Measurements from ENCODE around the gene GRIN1.

Gene GRIN1

DNA sequence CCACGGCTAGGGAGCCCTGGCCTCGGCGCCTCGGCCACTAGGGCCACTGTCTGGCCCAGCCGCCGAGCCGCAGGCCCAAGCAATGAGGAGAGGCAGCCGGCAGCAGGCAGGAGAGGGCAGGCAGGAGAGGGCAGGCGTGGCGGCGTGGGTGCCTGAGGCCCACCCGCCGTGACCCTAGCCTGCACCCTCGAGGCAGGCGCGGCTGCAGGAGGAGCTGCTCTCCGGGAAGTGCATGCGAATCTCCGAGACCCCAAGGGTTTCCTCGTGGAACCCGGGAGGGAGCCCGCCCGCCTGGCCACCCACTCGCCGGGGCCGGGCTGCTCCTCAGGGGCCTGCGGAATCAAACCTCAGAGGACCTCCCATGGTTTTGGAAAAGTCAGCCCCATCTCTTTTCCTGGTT lies 9.3 kb downstream of the GRIN1 start:
- no peaks in the 10 kb centered on the region for H3K36me3 ChIP-seq (replicated peaks)
- TF ChIP-seq, protein P1, sequence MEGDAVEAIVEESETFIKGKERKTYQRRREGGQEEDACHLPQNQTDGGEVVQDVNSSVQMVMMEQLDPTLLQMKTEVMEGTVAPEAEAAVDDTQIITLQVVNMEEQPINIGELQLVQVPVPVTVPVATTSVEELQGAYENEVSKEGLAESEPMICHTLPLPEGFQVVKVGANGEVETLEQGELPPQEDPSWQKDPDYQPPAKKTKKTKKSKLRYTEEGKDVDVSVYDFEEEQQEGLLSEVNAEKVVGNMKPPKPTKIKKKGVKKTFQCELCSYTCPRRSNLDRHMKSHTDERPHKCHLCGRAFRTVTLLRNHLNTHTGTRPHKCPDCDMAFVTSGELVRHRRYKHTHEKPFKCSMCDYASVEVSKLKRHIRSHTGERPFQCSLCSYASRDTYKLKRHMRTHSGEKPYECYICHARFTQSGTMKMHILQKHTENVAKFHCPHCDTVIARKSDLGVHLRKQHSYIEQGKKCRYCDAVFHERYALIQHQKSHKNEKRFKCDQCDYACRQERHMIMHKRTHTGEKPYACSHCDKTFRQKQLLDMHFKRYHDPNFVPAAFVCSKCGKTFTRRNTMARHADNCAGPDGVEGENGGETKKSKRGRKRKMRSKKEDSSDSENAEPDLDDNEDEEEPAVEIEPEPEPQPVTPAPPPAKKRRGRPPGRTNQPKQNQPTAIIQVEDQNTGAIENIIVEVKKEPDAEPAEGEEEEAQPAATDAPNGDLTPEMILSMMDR (IDR thresholded peaks at IDR 0.05; ENCODE audit: low read depth, low read length, missing control alignments), result no peak
- DNase-seq, result no peak
- in situ Hi-C loops (cut with HindIII; ENCODE audit: low pct_ligation_motif_present, low sequenced_read_pairs), result no loop called here
- no peaks in the 10 kb centered on the region for H3K27me3 ChIP-seq (replicated peaks)
- H3K27ac ChIP-seq, result no peak overlapping the region
- H3K4me3 ChIP-seq (ENCODE audit: low read depth, low read length), result no peak overlapping the region

DNA sequence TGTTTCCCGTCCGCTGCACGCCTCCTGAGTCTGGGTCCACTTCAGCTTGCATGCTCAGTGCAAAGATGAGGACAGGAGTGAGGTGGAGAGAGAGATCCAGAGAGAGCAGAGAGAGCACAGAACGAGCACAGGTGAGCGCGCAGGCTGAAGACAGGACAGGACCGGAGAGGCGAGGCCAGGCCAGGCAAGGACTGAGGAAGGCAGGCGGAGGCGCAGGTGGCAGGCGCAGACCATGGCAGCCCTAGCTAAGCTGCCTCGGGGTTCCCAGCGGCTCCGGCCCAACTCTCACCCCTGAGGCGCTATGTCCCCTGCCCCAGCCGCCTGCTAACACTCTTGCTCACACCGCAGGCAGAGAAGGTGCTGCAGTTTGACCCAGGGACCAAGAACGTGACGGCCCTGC lies 9.7 kb downstream of the GRIN1 start:
- no peak for DNase-seq
- no peaks in the 10 kb centered on the region for H3K27me3 ChIP-seq (replicated peaks)
- TF ChIP-seq, protein P1 (IDR thresholded peaks at IDR 0.05; ENCODE audit: low read depth, low read length, missing control alignments), result no peak
- H3K4me3 ChIP-seq (ENCODE audit: low read depth, low read length), result no peak overlapping the region
- H3K27ac ChIP-seq, result no peak overlapping the region
- in situ Hi-C loops (cut with HindIII; ENCODE audit: low pct_ligation_motif_present, low sequenced_read_pairs), result no loop called here
- H3K36me3 ChIP-seq (replicated peaks), result no peaks in the 10 kb centered on the region

DNA sequence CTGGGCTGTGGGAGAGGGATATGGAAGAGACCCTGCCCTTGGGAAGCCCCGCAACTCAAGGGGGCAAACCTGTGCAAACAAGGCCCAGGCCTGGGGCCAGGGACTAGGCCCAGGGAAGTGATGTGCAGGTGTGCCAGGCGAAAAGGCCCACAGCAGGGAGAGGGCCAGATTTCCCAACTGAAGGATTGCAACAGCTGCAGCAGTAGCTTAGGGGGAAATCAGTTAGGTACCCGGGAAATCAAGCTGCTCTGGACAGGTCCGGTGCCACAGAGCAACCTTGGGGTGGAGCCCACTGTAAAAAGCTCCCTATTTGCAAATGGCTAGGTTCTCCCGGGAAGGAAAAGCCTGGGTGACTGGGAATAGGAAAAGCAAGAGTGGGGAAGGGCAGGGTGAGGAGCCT lies 10.4 kb downstream of the GRIN1 start:
- H3K36me3 ChIP-seq (replicated peaks), result no peaks in the 10 kb centered on the region
- TF ChIP-seq, protein P1 (IDR thresholded peaks at IDR 0.05; ENCODE audit: low read depth, low read length, missing control alignments), result no peak
- no peaks in the 10 kb centered on the region for H3K27me3 ChIP-seq (replicated peaks)
- no peak overlapping the region for H3K4me3 ChIP-seq (ENCODE audit: low read depth, low read length)
- in situ Hi-C loops (cut with HindIII; ENCODE audit: low pct_ligation_motif_present, low sequenced_read_pairs), result no loop called here
- H3K27ac ChIP-seq, result no peak overlapping the region
- no peak for DNase-seq

DNA sequence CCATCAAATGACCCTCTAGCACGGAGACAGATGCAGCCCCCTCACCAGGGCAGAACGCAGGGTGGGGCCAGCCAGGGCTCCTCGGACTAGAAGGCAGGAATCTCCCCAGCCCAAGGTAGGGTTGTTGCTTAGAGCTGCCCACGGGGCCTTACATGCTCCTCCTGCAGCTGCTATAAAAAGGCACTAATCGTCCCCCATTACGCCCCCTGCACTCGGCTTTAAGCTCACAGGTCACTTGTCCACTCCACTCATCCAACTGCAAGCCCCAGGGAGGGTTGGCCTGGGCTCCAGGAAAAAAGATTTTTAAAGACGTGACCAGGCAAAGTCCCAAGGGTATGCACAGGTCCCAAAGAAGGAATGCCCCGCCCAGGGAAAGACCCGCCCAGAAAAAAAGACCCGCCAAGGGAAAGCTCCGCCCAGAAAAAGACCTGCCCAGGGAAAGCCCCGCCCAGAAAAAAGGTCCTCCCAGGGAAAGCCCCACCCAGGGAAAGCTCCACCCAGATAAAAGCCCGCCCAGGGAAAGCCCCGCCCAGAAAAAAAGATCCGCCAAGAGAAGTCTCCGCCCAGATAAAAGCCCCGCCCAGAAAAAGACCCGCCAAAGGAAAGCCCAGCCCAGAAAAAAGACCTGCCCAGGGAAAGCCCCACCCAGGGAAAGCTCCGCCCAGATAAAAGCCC lies 11.1 kb downstream of the GRIN1 start:
- in situ Hi-C loops (cut with HindIII; ENCODE audit: low pct_ligation_motif_present, low sequenced_read_pairs), result no loop called here
- TF ChIP-seq, protein P1 (IDR thresholded peaks at IDR 0.05; ENCODE audit: low read depth, low read length, missing control alignments), result no peak
- Histone ChIP-seq H3K27ac (no peak overlapping the region), H3K4me3 (ENCODE audit: low read depth, low read length) (no peak overlapping the region), H3K36me3 (replicated peaks) (no peaks in the 10 kb centered on the region), H3K27me3 (replicated peaks) (no peaks in the 10 kb centered on the region)
- DNase-seq, result no peak

DNA sequence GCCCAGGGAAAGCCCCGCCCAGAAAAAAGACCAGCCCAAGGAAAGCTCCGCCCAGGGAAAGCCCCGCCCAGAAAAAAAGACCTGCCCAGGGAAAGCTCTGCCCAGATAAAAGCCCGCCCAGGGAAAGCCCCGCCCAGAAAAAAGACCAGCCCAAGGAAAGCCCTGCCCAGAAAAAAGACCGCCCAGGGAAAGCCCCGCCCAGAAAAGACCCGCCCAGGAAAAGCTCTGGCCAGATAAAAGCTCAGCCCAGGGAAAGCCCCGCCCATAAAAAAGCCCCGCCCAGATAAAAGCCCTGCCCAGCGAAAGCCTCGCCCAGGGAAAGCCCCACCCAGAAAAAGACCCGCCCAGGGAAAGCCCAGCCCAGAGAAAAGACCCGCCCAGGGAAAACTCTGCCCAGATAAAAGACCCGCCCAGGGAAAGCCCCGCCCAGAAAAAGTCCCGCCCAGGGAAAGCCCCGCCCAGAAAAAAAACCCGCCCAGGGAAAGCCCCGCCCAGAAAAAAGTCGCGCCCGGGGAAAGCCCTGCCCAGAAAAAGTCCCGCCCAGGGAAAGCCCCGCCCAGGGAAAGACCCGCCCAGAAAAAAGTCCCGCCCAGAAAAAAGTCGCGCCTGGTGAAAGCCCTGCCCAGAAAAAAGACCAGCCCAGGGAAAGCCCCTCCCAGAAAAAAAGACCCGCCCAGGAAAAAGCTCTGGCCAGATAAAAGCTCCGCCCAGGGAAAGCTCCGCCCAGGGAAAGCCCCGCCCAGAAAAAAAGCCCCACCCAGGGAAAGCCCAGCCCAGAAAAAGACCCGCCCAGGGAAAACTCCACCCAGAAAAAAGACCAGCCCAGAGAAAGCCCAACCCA lies 11.9 kb downstream of the GRIN1 start:
- peak; percentile 16 for DNase-seq
- Histone ChIP-seq H3K27ac (no peak overlapping the region), H3K4me3 (ENCODE audit: low read depth, low read length) (no peak overlapping the region), H3K36me3 (replicated peaks) (no peaks in the 10 kb centered on the region), H3K27me3 (replicated peaks) (no peaks in the 10 kb centered on the region)
- in situ Hi-C loops (cut with HindIII; ENCODE audit: low pct_ligation_motif_present, low sequenced_read_pairs), result no loop called here
- TF ChIP-seq, protein P1 (IDR thresholded peaks at IDR 0.05; ENCODE audit: low read depth, low read length, missing control alignments), result no peak
